ENCODE measurements around the gene ZPLD1.

Gene ZPLD1

GRCh38 chr3:102419786-102420185 lies 15.0 kb upstream of the ZPLD1 start:
- H3K27ac ChIP-seq (ENCODE audit: low read depth, low read length), result no peak overlapping the region
- H3K9ac ChIP-seq (ENCODE audit: low read depth in 1 of 2, low read length in 2 of 2), result no peak overlapping the region
- H3K4me1 ChIP-seq (ENCODE audit: control insufficient read depth in 1 of 2, insufficient read depth in 2 of 2, low read length in 2 of 2), result peaks cover 0 to 4% of the 10 kb centered on the region in 2 donors
- H3K27me3 ChIP-seq (ENCODE audit: control insufficient read depth in 1 of 2, insufficient read depth in 2 of 2, low read length in 2 of 2), result no peaks in the 10 kb centered on the region
- H3K4me3 ChIP-seq (ENCODE audit: low read depth in 1 of 2, low read length in 2 of 2), result no peak overlapping the region
- H3K36me3 ChIP-seq (ENCODE audit: control insufficient read depth in 1 of 2, insufficient read depth in 2 of 2, low read length in 2 of 2), result no peaks in the 10 kb centered on the region
- H3K9me3 ChIP-seq (ENCODE audit: control insufficient read depth in 1 of 2, low read length in 2 of 2), result no peaks in the 10 kb centered on the region

DNA sequence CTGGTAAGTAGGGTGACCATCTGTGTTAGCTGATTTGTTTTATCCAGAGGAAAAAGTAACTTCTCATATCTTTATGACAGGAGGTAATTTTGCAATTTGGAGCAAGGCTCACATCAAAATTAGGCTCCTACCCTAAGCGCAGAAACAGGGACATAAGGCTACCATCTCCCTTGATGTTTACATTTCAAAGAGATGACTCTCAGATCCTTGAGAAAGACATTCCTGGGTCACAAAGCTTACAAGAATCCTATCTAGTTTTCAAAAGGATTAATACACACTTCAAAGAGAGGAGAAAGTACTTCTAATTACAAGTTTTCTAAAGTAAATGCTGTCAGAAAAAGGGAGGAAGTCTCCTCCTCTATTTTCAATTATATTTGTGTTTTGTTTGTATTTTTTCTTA lies 7.0 kb downstream of the ZPLD1 start:
- H3K36me3 ChIP-seq (ENCODE audit: control insufficient read depth in 1 of 2, insufficient read depth in 2 of 2, low read length in 2 of 2), result no peaks in the 10 kb centered on the region
- H3K4me3 ChIP-seq (ENCODE audit: low read depth in 1 of 2, low read length in 2 of 2), result no peak overlapping the region
- no peaks in the 10 kb centered on the region for H3K27me3 ChIP-seq (ENCODE audit: control insufficient read depth in 1 of 2, insufficient read depth in 2 of 2, low read length in 2 of 2)
- no peaks in the 10 kb centered on the region for H3K4me1 ChIP-seq (ENCODE audit: control insufficient read depth in 1 of 2, insufficient read depth in 2 of 2, low read length in 2 of 2)
- no peaks in the 10 kb centered on the region for H3K9me3 ChIP-seq (ENCODE audit: control insufficient read depth in 1 of 2, low read length in 2 of 2)
- H3K27ac ChIP-seq (ENCODE audit: low read depth, low read length), result no peak overlapping the region
- H3K9ac ChIP-seq (ENCODE audit: low read depth in 1 of 2, low read length in 2 of 2), result no peak overlapping the region

- H3K4me1 ChIP-seq (ENCODE audit: control insufficient read depth in 1 of 2, insufficient read depth in 2 of 2, low read length in 2 of 2), result no peaks in the 10 kb centered on the region
- H3K4me3 ChIP-seq (ENCODE audit: low read depth in 1 of 2, low read length in 2 of 2), result no peak overlapping the region
- H3K27ac ChIP-seq (ENCODE audit: low read depth, low read length), result no peak overlapping the region
- H3K9ac ChIP-seq (ENCODE audit: low read depth in 1 of 2, low read length in 2 of 2), result no peak overlapping the region
- no peaks in the 10 kb centered on the region for H3K27me3 ChIP-seq (ENCODE audit: control insufficient read depth in 1 of 2, insufficient read depth in 2 of 2, low read length in 2 of 2)
- H3K36me3 ChIP-seq (ENCODE audit: control insufficient read depth in 1 of 2, insufficient read depth in 2 of 2, low read length in 2 of 2), result no peaks in the 10 kb centered on the region
- H3K9me3 ChIP-seq (ENCODE audit: control insufficient read depth in 1 of 2, low read length in 2 of 2), result no peaks in the 10 kb centered on the region
Observed at GRCh38 chr3:102443021-102443420, 8.2 kb downstream of the ZPLD1 start.

GRCh38 chr3:102444101-102444500 lies 9.3 kb downstream of the ZPLD1 start:
- no peaks in the 10 kb centered on the region for H3K9me3 ChIP-seq (ENCODE audit: control insufficient read depth in 1 of 2, low read length in 2 of 2)
- H3K9ac ChIP-seq (ENCODE audit: low read depth in 1 of 2, low read length in 2 of 2), result no peak overlapping the region
- H3K36me3 ChIP-seq (ENCODE audit: control insufficient read depth in 1 of 2, insufficient read depth in 2 of 2, low read length in 2 of 2), result no peaks in the 10 kb centered on the region
- H3K4me1 ChIP-seq (ENCODE audit: control insufficient read depth in 1 of 2, insufficient read depth in 2 of 2, low read length in 2 of 2), result no peaks in the 10 kb centered on the region
- H3K4me3 ChIP-seq (ENCODE audit: low read depth in 1 of 2, low read length in 2 of 2), result no peak overlapping the region
- H3K27ac ChIP-seq (ENCODE audit: low read depth, low read length), result no peak overlapping the region
- H3K27me3 ChIP-seq (ENCODE audit: control insufficient read depth in 1 of 2, insufficient read depth in 2 of 2, low read length in 2 of 2), result no peaks in the 10 kb centered on the region

DNA sequence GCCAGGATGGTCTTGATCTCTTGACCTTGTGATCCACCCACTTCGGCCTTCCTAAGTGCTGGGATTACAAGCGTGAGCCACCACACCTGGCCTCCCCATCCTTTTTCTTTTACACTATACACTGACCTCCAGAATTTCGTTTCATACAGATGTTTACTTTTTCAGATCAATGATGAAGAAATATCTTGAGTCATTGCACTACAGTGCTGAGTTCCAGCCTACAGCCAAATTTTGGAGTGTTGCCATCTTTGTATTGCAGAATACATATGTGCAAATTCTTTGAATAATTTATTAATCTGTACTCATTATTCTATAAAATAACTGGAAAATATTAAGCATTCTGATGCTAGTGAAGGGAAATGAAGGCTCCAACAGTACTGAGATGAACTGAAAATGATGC lies 12.5 kb downstream of the ZPLD1 start:
- no peak overlapping the region for H3K4me3 ChIP-seq (ENCODE audit: low read depth in 1 of 2, low read length in 2 of 2)
- H3K4me1 ChIP-seq (ENCODE audit: control insufficient read depth in 1 of 2, insufficient read depth in 2 of 2, low read length in 2 of 2), result no peaks in the 10 kb centered on the region

GRCh38 chr3:102449341-102449740 lies 14.5 kb downstream of the ZPLD1 start:
- H3K27ac ChIP-seq (ENCODE audit: low read depth, low read length), result no peak overlapping the region
- H3K9ac ChIP-seq (ENCODE audit: low read depth in 1 of 2, low read length in 2 of 2), result no peak overlapping the region
- H3K9me3 ChIP-seq (ENCODE audit: control insufficient read depth in 1 of 2, low read length in 2 of 2), result no peaks in the 10 kb centered on the region
- no peaks in the 10 kb centered on the region for H3K27me3 ChIP-seq (ENCODE audit: control insufficient read depth in 1 of 2, insufficient read depth in 2 of 2, low read length in 2 of 2)
- H3K36me3 ChIP-seq (ENCODE audit: control insufficient read depth in 1 of 2, insufficient read depth in 2 of 2, low read length in 2 of 2), result no peaks in the 10 kb centered on the region
- no peaks in the 10 kb centered on the region for H3K4me1 ChIP-seq (ENCODE audit: control insufficient read depth in 1 of 2, insufficient read depth in 2 of 2, low read length in 2 of 2)
- no peak overlapping the region for H3K4me3 ChIP-seq (ENCODE audit: low read depth in 1 of 2, low read length in 2 of 2)

More for the DNA sequence above, 12.5 kb downstream of the ZPLD1 start:
- no peak overlapping the region for H3K27ac ChIP-seq (ENCODE audit: low read depth, low read length)
- H3K9me3 ChIP-seq (ENCODE audit: control insufficient read depth in 1 of 2, low read length in 2 of 2), result no peaks in the 10 kb centered on the region
- H3K27me3 ChIP-seq (ENCODE audit: control insufficient read depth in 1 of 2, insufficient read depth in 2 of 2, low read length in 2 of 2), result no peaks in the 10 kb centered on the region
- no peak overlapping the region for H3K9ac ChIP-seq (ENCODE audit: low read depth in 1 of 2, low read length in 2 of 2)
- H3K36me3 ChIP-seq (ENCODE audit: control insufficient read depth in 1 of 2, insufficient read depth in 2 of 2, low read length in 2 of 2), result no peaks in the 10 kb centered on the region

DNA sequence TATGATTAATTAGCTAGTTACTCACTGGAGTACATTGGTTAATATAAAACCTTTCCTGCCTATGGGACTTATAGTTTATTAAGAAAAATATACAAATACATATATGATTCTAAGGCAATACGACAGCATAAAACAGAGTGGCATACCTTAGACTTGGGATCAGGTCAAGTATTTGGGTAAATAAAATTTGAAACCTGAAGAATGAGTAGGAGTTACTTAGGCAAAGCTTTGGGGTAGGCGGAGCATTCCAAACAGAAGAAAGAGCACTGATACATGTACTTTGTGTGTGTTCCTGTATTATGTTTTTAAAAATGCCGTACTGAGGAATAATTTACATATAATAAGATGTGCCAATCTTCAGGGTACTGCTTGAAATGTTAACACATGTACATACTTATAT lies 15.1 kb downstream of the ZPLD1 start:
- no peak overlapping the region for H3K4me3 ChIP-seq (ENCODE audit: low read depth in 1 of 2, low read length in 2 of 2)
- no peaks in the 10 kb centered on the region for H3K27me3 ChIP-seq (ENCODE audit: control insufficient read depth in 1 of 2, insufficient read depth in 2 of 2, low read length in 2 of 2)
- H3K4me1 ChIP-seq (ENCODE audit: control insufficient read depth in 1 of 2, insufficient read depth in 2 of 2, low read length in 2 of 2), result no peaks in the 10 kb centered on the region
- H3K36me3 ChIP-seq (ENCODE audit: control insufficient read depth in 1 of 2, insufficient read depth in 2 of 2, low read length in 2 of 2), result no peaks in the 10 kb centered on the region
- no peak overlapping the region for H3K27ac ChIP-seq (ENCODE audit: low read depth, low read length)
- no peaks in the 10 kb centered on the region for H3K9me3 ChIP-seq (ENCODE audit: control insufficient read depth in 1 of 2, low read length in 2 of 2)
- H3K9ac ChIP-seq (ENCODE audit: low read depth in 1 of 2, low read length in 2 of 2), result no peak overlapping the region

GRCh38 chr3:102450976-102451375 lies 16.2 kb downstream of the ZPLD1 start:
- no peak overlapping the region for H3K9ac ChIP-seq (ENCODE audit: low read depth in 1 of 2, low read length in 2 of 2)

GRCh38 chr3:102451543-102451942 lies 16.7 kb downstream of the ZPLD1 start:
- Histone ChIP-seq H3K9me3 (ENCODE audit: control insufficient read depth in 1 of 2, low read length in 2 of 2) (no peaks in the 10 kb centered on the region), H3K4me3 (ENCODE audit: low read depth in 1 of 2, low read length in 2 of 2) (no peak overlapping the region), H3K36me3 (ENCODE audit: control insufficient read depth in 1 of 2, insufficient read depth in 2 of 2, low read length in 2 of 2) (no peaks in the 10 kb centered on the region), H3K27ac (ENCODE audit: low read depth, low read length) (no peak overlapping the region), H3K27me3 (ENCODE audit: control insufficient read depth in 1 of 2, insufficient read depth in 2 of 2, low read length in 2 of 2) (no peaks in the 10 kb centered on the region), H3K4me1 (ENCODE audit: control insufficient read depth in 1 of 2, insufficient read depth in 2 of 2, low read length in 2 of 2) (no peaks in the 10 kb centered on the region), H3K9ac (ENCODE audit: low read depth in 1 of 2, low read length in 2 of 2) (no peak overlapping the region)

More at GRCh38 chr3:102450976-102451375, 16.2 kb downstream of the ZPLD1 start:
- H3K27ac ChIP-seq (ENCODE audit: low read depth, low read length), result no peak overlapping the region
- no peaks in the 10 kb centered on the region for H3K4me1 ChIP-seq (ENCODE audit: control insufficient read depth in 1 of 2, insufficient read depth in 2 of 2, low read length in 2 of 2)
- no peak overlapping the region for H3K4me3 ChIP-seq (ENCODE audit: low read depth in 1 of 2, low read length in 2 of 2)
- no peaks in the 10 kb centered on the region for H3K9me3 ChIP-seq (ENCODE audit: control insufficient read depth in 1 of 2, low read length in 2 of 2)
- H3K36me3 ChIP-seq (ENCODE audit: control insufficient read depth in 1 of 2, insufficient read depth in 2 of 2, low read length in 2 of 2), result no peaks in the 10 kb centered on the region
- no peaks in the 10 kb centered on the region for H3K27me3 ChIP-seq (ENCODE audit: control insufficient read depth in 1 of 2, insufficient read depth in 2 of 2, low read length in 2 of 2)

GRCh38 chr3:102454181-102454580 lies 19.4 kb downstream of the ZPLD1 start:
- Histone ChIP-seq H3K4me1 (ENCODE audit: control insufficient read depth in 1 of 2, insufficient read depth in 2 of 2, low read length in 2 of 2) (no peaks in the 10 kb centered on the region), H3K27ac (ENCODE audit: low read depth, low read length) (no peak overlapping the region), H3K9ac (ENCODE audit: low read depth in 1 of 2, low read length in 2 of 2) (no peak overlapping the region), H3K4me3 (ENCODE audit: low read depth in 1 of 2, low read length in 2 of 2) (no peak overlapping the region), H3K36me3 (ENCODE audit: control insufficient read depth in 1 of 2, insufficient read depth in 2 of 2, low read length in 2 of 2) (no peaks in the 10 kb centered on the region), H3K9me3 (ENCODE audit: control insufficient read depth in 1 of 2, low read length in 2 of 2) (no peaks in the 10 kb centered on the region), H3K27me3 (ENCODE audit: control insufficient read depth in 1 of 2, insufficient read depth in 2 of 2, low read length in 2 of 2) (no peaks in the 10 kb centered on the region)

GRCh38 chr3:102457644-102458043 lies 22.8 kb downstream of the ZPLD1 start:
- Histone ChIP-seq H3K27me3 (ENCODE audit: control insufficient read depth in 1 of 2, insufficient read depth in 2 of 2, low read length in 2 of 2) (no peaks in the 10 kb centered on the region), H3K4me3 (ENCODE audit: low read depth in 1 of 2, low read length in 2 of 2) (no peak overlapping the region), H3K9ac (ENCODE audit: low read depth in 1 of 2, low read length in 2 of 2) (no peak overlapping the region), H3K4me1 (ENCODE audit: control insufficient read depth in 1 of 2, insufficient read depth in 2 of 2, low read length in 2 of 2) (no peaks in the 10 kb centered on the region), H3K27ac (ENCODE audit: low read depth, low read length) (no peak overlapping the region), H3K9me3 (ENCODE audit: control insufficient read depth in 1 of 2, low read length in 2 of 2) (no peaks in the 10 kb centered on the region), H3K36me3 (ENCODE audit: control insufficient read depth in 1 of 2, insufficient read depth in 2 of 2, low read length in 2 of 2) (no peaks in the 10 kb centered on the region)

Measured in duodenal mucosa (tissue), 2 donors.